Activated CD4-positive, alpha-beta memory T cell treated with anti-CD3 and anti-CD28 coated beads, Interleukin-2, amount 10 ng/mL, durations not matched to agents 7 days and 5 days (primary cell): ENCODE measurements around the gene TIGD6. TPM values are rescaled to one million over a fixed set of nuclear protein-coding genes. Genes with fewer than 3 reads are reported as not detected.

ENCODE experiments used
- CTCF ChIA-PET: fragments of 350-600 bp; sonication (Branson Sonifier 250); formaldehyde crosslinking; loops from one replicate; lab custom pipeline; 2021; ENCODE audit warnings: antibody characterized with exemption, inconsistent platforms; lab: Charles Lee
- POLR2A ChIA-PET: fragments of 350-600 bp; sonication (Branson Sonifier 250); formaldehyde crosslinking; loops from one replicate; lab custom pipeline; 2021; ENCODE audit warnings: antibody characterized with exemption; lab: Charles Lee
- DNase-seq: peaks from one replicate; pipeline ENCODE4 v3.0.0-alpha.2; 2020
- H3K27ac Mint-ChIP-seq: one replicate; pipeline ENCODE4 v1.8.0; 2021; ENCODE audit warnings: mild to moderate bottlenecking, mixed read lengths
- H3K27me3 Mint-ChIP-seq: one replicate; pipeline ENCODE4 v1.8.0; 2021; ENCODE audit warnings: mixed read lengths
- H3K36me3 Mint-ChIP-seq: one replicate; pipeline ENCODE4 v1.8.0; 2021; ENCODE audit warnings: low read depth, mixed read lengths
- H3K4me1 Mint-ChIP-seq: one replicate; pipeline ENCODE4 v1.8.0; 2021; ENCODE audit warnings: mixed read lengths
- H3K4me3 Mint-ChIP-seq: one replicate; pipeline ENCODE4 v1.8.0; 2021; ENCODE audit warnings: mild to moderate bottlenecking, mixed read lengths
- H3K9me3 Mint-ChIP-seq: one replicate; pipeline ENCODE4 v1.8.0; 2021; ENCODE audit warnings: mixed read lengths
- total RNA-seq, 2 experiments: library from RNA; stranded (reverse); gene quantifications; one replicate each; pipeline ENCODE4 v1.2.3, GENCODE V29; 2021

Gene TIGD6
- total RNA-seq: 1 to 10 TPM; 2.0 to 2.3 TPM

- peak within 1 kb of the TSS; percentile 88 for H3K4me3 Mint-ChIP-seq
- H3K9me3 Mint-ChIP-seq: no peaks in the 10 kb centered on the region
- H3K27ac Mint-ChIP-seq: peak within 1 kb of the TSS; percentile 96
- H3K36me3 Mint-ChIP-seq: peaks cover 24% of the 10 kb centered on the region
- H3K4me1 Mint-ChIP-seq: peaks cover 39% of the 10 kb centered on the region
- POLR2A ChIA-PET: interaction anchor here (0.7 to 3.2 kb wide), 22 partner anchors 9 to 1616 kb away, joined by 3 to 31 read pairs (median 3); partner anchors contain the start of genes FBXO38, PCYOX1L, PPARGC1B and RPS14
- H3K27me3 Mint-ChIP-seq: no peaks in the 10 kb centered on the region
- CTCF ChIA-PET: interaction anchor here (0.8 to 3.0 kb wide), 9 partner anchors 9 to 381 kb away, joined by 3 to 21 read pairs (median 5); no protein-coding TSS in a partner anchor
- DNase-seq: peak; percentile 89
These were observed at the start of gene TIGD6, which contains the start of gene HMGXB3 for GRCh38 chr5:150000256-150000989. TSS of gene TIGD6 (minus strand) at chr5:150000654. CDS start at chr5:149996348, 4,306 bp downstream. TSS of gene HMGXB3 (plus strand) at chr5:150000739. CDS start at chr5:150004853, 4,114 bp downstream.

GRCh38 chr5:150046031-150046430 lies 45.6 kb upstream of the TIGD6 start:
- CTCF ChIA-PET: interaction anchor here (1.8 kb wide), 1 partner anchor 12 kb away, joined by 4 read pairs; no protein-coding TSS in a partner anchor
- POLR2A ChIA-PET: interaction anchor here (1.7 kb wide), 1 partner anchor 9 kb away, joined by 4 read pairs; no protein-coding TSS in a partner anchor

GRCh38 chr5:150045549-150045948 lies 45.1 kb upstream of the TIGD6 start:
- peaks cover 41% of the 10 kb centered on the region for H3K4me1 Mint-ChIP-seq
- CTCF ChIA-PET: interaction anchor here (1.8 kb wide), 1 partner anchor 12 kb away, joined by 4 read pairs; no protein-coding TSS in a partner anchor
- no peak overlapping the region for H3K4me3 Mint-ChIP-seq
- POLR2A ChIA-PET: interaction anchor here (1.7 kb wide), 1 partner anchor 9 kb away, joined by 4 read pairs; no protein-coding TSS in a partner anchor
- DNase-seq: peak; percentile 15
- H3K9me3 Mint-ChIP-seq: no peaks in the 10 kb centered on the region
- H3K27ac Mint-ChIP-seq: no peak overlapping the region
- H3K36me3 Mint-ChIP-seq: peaks cover 81% of the 10 kb centered on the region
- no peaks in the 10 kb centered on the region for H3K27me3 Mint-ChIP-seq

More at GRCh38 chr5:150046031-150046430, 45.6 kb upstream of the TIGD6 start:
- Mint-ChIP-seq H3K36me3 (peaks cover 81% of the 10 kb centered on the region), H3K4me1 (peaks cover 41% of the 10 kb centered on the region), H3K9me3 (no peaks in the 10 kb centered on the region), H3K4me3 (no peak overlapping the region), H3K27ac (no peak overlapping the region), H3K27me3 (no peaks in the 10 kb centered on the region)
- peak; percentile 16 for DNase-seq

GRCh38 chr5:150044712-150045111 lies 44.3 kb upstream of the TIGD6 start:
- H3K27me3 Mint-ChIP-seq: no peaks in the 10 kb centered on the region
- H3K9me3 Mint-ChIP-seq: no peaks in the 10 kb centered on the region
- POLR2A ChIA-PET: interaction anchor here (1.7 kb wide), 1 partner anchor 10 kb away, joined by 4 read pairs; no protein-coding TSS in a partner anchor

DNA sequence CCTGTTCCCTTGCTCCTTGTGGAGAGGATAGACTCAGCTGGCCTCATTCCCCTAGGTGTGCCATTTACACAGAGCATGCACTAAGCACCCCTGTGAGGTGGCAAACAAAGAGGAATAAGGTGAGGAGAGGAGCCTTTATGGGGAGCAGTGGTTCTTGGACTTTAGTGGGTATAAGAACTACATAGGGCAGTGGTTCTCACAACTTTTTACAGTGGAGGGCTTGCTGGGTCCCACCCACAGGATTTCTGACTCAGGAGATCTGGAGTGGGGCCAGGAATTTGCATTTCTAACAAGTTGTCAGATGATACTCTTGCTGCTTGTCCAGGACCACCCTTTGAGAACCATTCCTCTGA lies 43.9 kb upstream of the TIGD6 start:
- Mint-ChIP-seq H3K27me3 (no peaks in the 10 kb centered on the region), H3K9me3 (no peaks in the 10 kb centered on the region), H3K36me3 (peaks cover 78% of the 10 kb centered on the region), H3K4me1 (peaks cover 39% of the 10 kb centered on the region), H3K4me3 (no peak overlapping the region), H3K27ac (peak overlapping the region; percentile 75)
- POLR2A ChIA-PET: no interaction called here
- DNase-seq: no peak
- CTCF ChIA-PET: interaction anchor here (1.8 kb wide), 1 partner anchor 10 kb away, joined by 4 read pairs; no protein-coding TSS in a partner anchor

More at GRCh38 chr5:150044712-150045111, 44.3 kb upstream of the TIGD6 start:
- no peak overlapping the region for H3K4me3 Mint-ChIP-seq
- DNase-seq: no peak
- peaks cover 79% of the 10 kb centered on the region for H3K36me3 Mint-ChIP-seq
- CTCF ChIA-PET: interaction anchor here (1.8 kb wide), 1 partner anchor 11 kb away, joined by 4 read pairs; no protein-coding TSS in a partner anchor
- no peak overlapping the region for H3K27ac Mint-ChIP-seq
- H3K4me1 Mint-ChIP-seq: peaks cover 41% of the 10 kb centered on the region

DNA sequence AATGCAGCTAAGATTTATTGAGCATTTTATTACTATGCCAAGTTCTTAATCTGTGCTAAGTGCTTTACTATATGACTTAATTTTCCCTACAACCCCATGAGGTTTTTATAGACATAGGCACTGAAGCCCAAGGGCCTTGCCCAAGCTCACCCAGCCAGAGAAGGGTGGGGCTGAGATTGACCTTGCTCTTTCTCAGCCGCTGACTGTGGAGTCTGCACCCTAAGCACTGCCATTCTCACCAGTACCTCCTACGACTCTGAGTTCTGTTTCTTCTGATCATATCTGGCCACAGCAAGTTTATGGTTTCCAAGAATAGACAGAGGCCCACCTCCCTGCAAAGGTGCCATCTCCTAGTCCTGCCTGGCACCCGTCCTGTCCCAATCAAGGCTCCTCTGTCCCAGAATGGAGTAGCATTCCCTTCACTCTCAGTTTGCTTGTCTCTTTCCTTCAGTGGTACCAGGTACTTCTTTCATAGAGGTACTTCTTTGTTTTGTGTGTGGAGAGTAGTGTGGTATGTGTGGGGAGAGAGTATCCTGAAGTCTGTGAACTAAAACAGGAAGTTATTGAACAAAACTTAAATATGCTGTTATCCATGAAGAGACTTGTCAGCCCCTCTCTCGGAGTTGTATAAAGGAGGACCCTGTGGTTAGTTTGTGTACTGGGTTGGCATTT lies 43.3 kb upstream of the TIGD6 start:
- ChIA-PET POLR2A (interaction anchor here (1.4 kb wide), 1 partner anchor 14 kb away, joined by 4 read pairs; no protein-coding TSS in a partner anchor), CTCF (no interaction called here)
- Mint-ChIP-seq H3K27me3 (no peaks in the 10 kb centered on the region), H3K4me3 (no peak overlapping the region), H3K4me1 (peaks cover 34% of the 10 kb centered on the region), H3K9me3 (no peaks in the 10 kb centered on the region), H3K27ac (peak overlapping the region; percentile 75), H3K36me3 (peaks cover 74% of the 10 kb centered on the region)
- no peak for DNase-seq

DNA sequence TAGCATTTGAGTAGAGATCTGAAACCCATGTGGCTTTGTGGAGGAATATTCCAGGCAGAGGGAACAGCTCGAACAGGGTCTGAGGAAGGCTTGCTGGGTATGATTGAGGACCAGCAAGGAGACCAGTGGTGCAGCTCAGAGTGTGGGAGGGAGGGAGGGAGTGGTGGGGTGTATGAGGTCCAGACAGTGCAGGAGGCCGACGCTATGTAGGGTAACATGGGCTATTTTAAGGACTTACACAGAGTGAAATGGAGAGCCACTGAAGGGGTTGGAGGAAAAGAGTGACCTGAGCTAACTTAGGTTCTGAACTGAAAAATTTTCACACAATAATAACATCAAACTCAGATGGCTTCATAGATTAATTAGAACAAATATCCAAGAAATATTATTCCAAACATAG lies 42.0 kb upstream of the TIGD6 start:
- CTCF ChIA-PET: interaction anchor here (0.9 to 1.0 kb wide), 2 partner anchors 51 to 60 kb away, joined by 3 to 4 read pairs; no protein-coding TSS in a partner anchor
- no peak for DNase-seq
- POLR2A ChIA-PET: interaction anchor here (1.4 kb wide), 1 partner anchor 12 kb away, joined by 4 read pairs; no protein-coding TSS in a partner anchor
- peaks cover 72% of the 10 kb centered on the region for H3K36me3 Mint-ChIP-seq
- H3K27ac Mint-ChIP-seq: peak overlapping the region; percentile 6
- no peak overlapping the region for H3K4me3 Mint-ChIP-seq
- H3K9me3 Mint-ChIP-seq: no peaks in the 10 kb centered on the region
- peaks cover 33% of the 10 kb centered on the region for H3K4me1 Mint-ChIP-seq
- H3K27me3 Mint-ChIP-seq: no peaks in the 10 kb centered on the region

DNA sequence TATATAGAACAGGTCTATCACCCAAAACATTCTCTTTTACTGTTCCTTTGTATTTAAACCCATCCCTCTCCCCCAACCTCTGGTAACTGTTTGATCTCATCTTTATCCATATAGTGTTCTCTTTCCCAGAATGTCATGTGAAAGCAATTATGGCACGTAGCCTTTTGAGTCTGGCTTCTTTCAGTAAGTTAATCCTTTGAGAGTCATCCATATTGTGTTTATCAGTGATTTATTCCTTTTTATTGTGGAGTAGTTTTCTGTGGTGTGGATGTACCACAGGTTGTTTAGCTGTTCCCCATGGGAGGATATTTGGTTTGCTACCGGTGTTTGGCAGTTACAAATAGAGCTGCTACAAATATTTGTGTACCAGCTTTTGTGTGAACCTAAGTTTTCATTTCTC lies 38.1 kb upstream of the TIGD6 start:
- Mint-ChIP-seq H3K4me3 (no peak overlapping the region), H3K27me3 (no peaks in the 10 kb centered on the region), H3K27ac (no peak overlapping the region), H3K36me3 (peaks cover 84% of the 10 kb centered on the region), H3K4me1 (peaks cover 13% of the 10 kb centered on the region), H3K9me3 (no peaks in the 10 kb centered on the region)
- ChIA-PET CTCF (no interaction called here), POLR2A (no interaction called here)
- no peak for DNase-seq

DNA sequence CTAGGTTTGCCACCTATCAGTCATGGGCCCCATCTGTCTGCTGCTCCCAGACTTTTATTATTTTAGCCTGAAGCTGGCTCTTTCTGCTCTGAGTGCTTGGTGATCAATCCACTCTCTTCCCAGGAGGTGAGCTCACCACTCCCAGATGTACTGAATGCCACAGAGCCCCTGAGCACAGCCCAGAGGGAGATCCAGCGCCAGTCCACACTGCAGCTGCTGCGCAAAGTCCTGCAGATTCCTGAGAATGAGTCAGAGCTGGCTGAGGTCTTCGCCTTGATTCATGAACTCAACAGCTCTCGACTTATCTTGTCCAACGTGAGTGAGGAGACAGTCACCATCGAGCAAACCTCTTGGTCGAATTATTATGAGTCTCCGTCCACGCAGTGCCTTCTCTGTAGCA lies 36.1 kb upstream of the TIGD6 start:
- H3K27me3 Mint-ChIP-seq: no peaks in the 10 kb centered on the region
- DNase-seq: no peak
- H3K27ac Mint-ChIP-seq: no peak overlapping the region
- POLR2A ChIA-PET: no interaction called here
- H3K36me3 Mint-ChIP-seq: peaks cover 84% of the 10 kb centered on the region
- H3K4me1 Mint-ChIP-seq: no peaks in the 10 kb centered on the region
- no peaks in the 10 kb centered on the region for H3K9me3 Mint-ChIP-seq
- CTCF ChIA-PET: interaction anchor here (0.6 kb wide), 1 partner anchor 13 kb away, joined by 3 read pairs; no protein-coding TSS in a partner anchor
- no peak overlapping the region for H3K4me3 Mint-ChIP-seq

DNA sequence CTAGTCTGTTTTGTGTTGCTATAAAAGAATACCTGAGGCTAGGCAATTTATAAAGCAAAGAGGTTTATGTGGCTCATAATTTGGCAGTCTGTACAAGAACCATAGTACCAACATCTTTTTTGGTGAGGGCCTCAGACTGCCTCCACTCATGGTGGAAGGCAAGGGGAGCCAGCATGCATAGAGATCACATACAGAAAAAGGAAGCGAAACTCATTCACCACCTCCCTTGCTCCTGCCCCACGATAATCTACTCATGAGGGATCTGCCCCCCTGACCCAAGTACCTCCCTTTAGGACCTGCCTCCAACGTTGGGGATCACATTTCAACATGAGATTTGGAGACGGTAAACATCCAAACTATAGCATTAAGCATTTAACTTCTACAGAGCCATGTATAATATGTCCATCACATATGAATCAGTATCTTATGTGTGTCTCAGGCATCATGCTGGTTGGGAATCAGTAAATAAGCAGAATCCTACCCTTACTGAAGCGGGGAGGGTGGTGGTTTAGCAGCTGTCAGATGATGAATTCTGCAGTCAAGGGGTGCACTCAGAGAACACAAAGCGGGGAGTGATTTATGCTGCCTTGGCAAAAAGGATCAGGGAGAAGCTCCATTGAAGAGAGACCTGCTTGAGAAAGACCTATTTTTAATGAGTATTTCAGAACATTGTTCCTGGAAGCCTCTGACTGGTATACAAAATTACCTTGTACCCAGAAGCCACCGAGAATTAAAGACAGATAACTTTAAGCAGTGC lies 34.9 kb upstream of the TIGD6 start:
- Mint-ChIP-seq H3K9me3 (no peaks in the 10 kb centered on the region), H3K4me1 (no peaks in the 10 kb centered on the region), H3K36me3 (peaks cover 82% of the 10 kb centered on the region), H3K27me3 (no peaks in the 10 kb centered on the region), H3K4me3 (no peak overlapping the region), H3K27ac (peak overlapping the region; percentile 28)
- no peak for DNase-seq
- POLR2A ChIA-PET: no interaction called here
- CTCF ChIA-PET: interaction anchor here (0.9 to 1.6 kb wide), 2 partner anchors 14 to 39 kb away, joined by 3 read pairs; no protein-coding TSS in a partner anchor

DNA sequence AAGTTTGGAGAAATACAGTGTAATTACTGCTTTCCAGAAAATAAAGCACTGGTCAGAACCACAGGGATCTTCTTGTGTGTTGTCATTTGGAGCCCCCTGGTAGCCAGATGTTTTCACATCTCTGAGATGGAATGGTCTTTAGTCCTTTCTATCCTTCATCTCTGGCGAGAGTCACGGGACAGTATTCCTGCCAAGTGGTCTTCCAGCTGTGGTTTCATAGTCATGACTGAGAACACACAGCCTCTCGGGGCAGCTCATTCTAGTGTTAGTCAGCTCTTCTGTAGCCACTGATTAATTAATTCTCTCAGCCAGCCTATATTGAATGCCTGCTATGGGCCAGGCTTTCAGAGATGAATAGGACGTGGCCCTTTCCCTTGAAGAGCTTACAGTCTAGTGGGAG lies 34.2 kb upstream of the TIGD6 start:
- peaks cover 81% of the 10 kb centered on the region for H3K36me3 Mint-ChIP-seq
- no peak overlapping the region for H3K4me3 Mint-ChIP-seq
- H3K4me1 Mint-ChIP-seq: no peaks in the 10 kb centered on the region
- POLR2A ChIA-PET: no interaction called here
- DNase-seq: no peak
- H3K9me3 Mint-ChIP-seq: no peaks in the 10 kb centered on the region
- no peaks in the 10 kb centered on the region for H3K27me3 Mint-ChIP-seq
- no peak overlapping the region for H3K27ac Mint-ChIP-seq
- CTCF ChIA-PET: interaction anchor here (0.9 to 1.6 kb wide), 3 partner anchors 11 to 38 kb away, joined by 3 to 4 read pairs (median 3); no protein-coding TSS in a partner anchor

- H3K27ac Mint-ChIP-seq: no peak overlapping the region
- POLR2A ChIA-PET: interaction anchor here (1.2 kb wide), 1 partner anchor 11 kb away, joined by 4 read pairs; no protein-coding TSS in a partner anchor
- DNase-seq: no peak
- CTCF ChIA-PET: interaction anchor here (1.4 to 1.6 kb wide), 2 partner anchors 12 to 37 kb away, joined by 3 to 4 read pairs; no protein-coding TSS in a partner anchor
- H3K4me1 Mint-ChIP-seq: no peaks in the 10 kb centered on the region
- H3K9me3 Mint-ChIP-seq: no peaks in the 10 kb centered on the region
- no peaks in the 10 kb centered on the region for H3K27me3 Mint-ChIP-seq
- peaks cover 83% of the 10 kb centered on the region for H3K36me3 Mint-ChIP-seq
- no peak overlapping the region for H3K4me3 Mint-ChIP-seq
These were observed 32.9 kb upstream of the TIGD6 start for GRCh38 chr5:150033334-150033733.
